GM12878 (cell line): ENCODE data around the gene ESYT2. TPM values are rescaled to one million over a fixed set of nuclear protein-coding genes. Genes with fewer than 3 reads are reported as not detected.

Source experiments
- ATAC-seq: fragments of 200-7000 bp; cut with Tn5 transposase; 3 replicates; pipeline ENCODE4 v1.9.1; 2020; ENCODE audit warnings: mild to moderate bottlenecking, moderate library complexity
- BruUV-seq: library from RNA; stranded (reverse); fragments of 400-500 nt; replicated peaks from 2 replicates; lab custom pipeline; 2021; lab: Mats Ljungman, UMichigan
- CTCF ChIA-PET: fragments of 300-600 bp; sonication (Branson Sonifier 250); formaldehyde crosslinking; extraction: SDS; loops from one replicate; lab custom pipeline; 2021; ENCODE audit warnings: inconsistent platforms; lab: Yijun Ruan, JAX
- POLR2A ChIA-PET: fragments of 350-600 bp; formaldehyde crosslinking; extraction: SDS; loops from one replicate; lab custom pipeline; 2021; ENCODE audit warnings: inconsistent platforms; lab: Charles Lee
- RAD21 ChIA-PET: fragments of 300-600 bp; sonication (Branson Sonifier 250); formaldehyde crosslinking; loops from one replicate; lab custom pipeline; 2023; ENCODE audit warnings: antibody characterized with exemption; ENCODE audit not compliant: unreplicated experiment; lab: Charles Lee
- SMC1A ChIA-PET: fragments of 300-600 bp; sonication (Branson Sonifier 250); formaldehyde crosslinking; loops from one replicate; lab custom pipeline; 2023; ENCODE audit not compliant: unreplicated experiment, uncharacterized antibody; lab: Charles Lee
- DNase-seq: peaks from one replicate; pipeline ENCODE4 v3.0.0-alpha.2; 2011; ENCODE audit warnings: low read depth, low spot score
- FAIRE-seq: peaks from 3 replicates; lab custom pipeline; 2011; peaks lifted over from hg19 to GRCh38; lab: Jason Lieb, UNC
- H2AFZ ChIP-seq: 2 replicates; pipeline ENCODE4 v1.6.0; 2011; ENCODE audit warnings: low read depth, low read length, control low read depth; ENCODE audit not compliant: control insufficient read depth
- H3K27ac ChIP-seq: 2 replicates; pipeline ENCODE4 v1.5.1; 2011; ENCODE audit warnings: control low read depth; ENCODE audit not compliant: control insufficient read depth, insufficient read depth
- H3K27me3 ChIP-seq, 2 experiments: replicated peaks in 1 of 2; 2 replicates each; pipeline versions ENCODE4 v1.6.0 to v1.6.1; 2011; ENCODE audit warnings: low read length in 1 of 2; ENCODE audit not compliant: control insufficient read depth in 2 of 2, insufficient read depth in 2 of 2
- H3K36me3 ChIP-seq, 2 experiments: 2 replicates each; pipeline ENCODE4 v1.5.1; 2011; ENCODE audit warnings: low read length in 1 of 2; ENCODE audit not compliant: control insufficient read depth in 2 of 2, insufficient read depth in 2 of 2
- H3K4me1 ChIP-seq: 2 replicates; pipeline ENCODE4 v1.6.1; 2011; ENCODE audit warnings: mild to moderate bottlenecking, low read length, moderate library complexity, mixed read lengths; ENCODE audit not compliant: control insufficient read depth, insufficient read depth
- H3K4me2 ChIP-seq: 2 replicates; pipeline ENCODE4 v1.6.0; 2011; ENCODE audit warnings: control low read depth; ENCODE audit not compliant: control insufficient read depth, insufficient read depth
- H3K4me3 ChIP-seq: fragments of 200-600 bp; sonication (generic); 2 replicates; pipeline ENCODE4 v1.5.1; 2016
- H3K79me2 ChIP-seq: 2 replicates; pipeline ENCODE4 v1.6.0; 2011; ENCODE audit warnings: low read length; ENCODE audit not compliant: control insufficient read depth, insufficient read depth
- H3K9ac ChIP-seq: 2 replicates; pipeline ENCODE4 v1.8.0; 2011; ENCODE audit warnings: low read length, control low read depth, mixed read lengths; ENCODE audit not compliant: control insufficient read depth, insufficient read depth
- H3K9me3 ChIP-seq: replicated peaks from 3 replicates; pipeline ENCODE4 v1.5.1; 2011; ENCODE audit warnings: mild to moderate bottlenecking, low read length; ENCODE audit not compliant: control insufficient read depth, insufficient read depth
- H4K20me1 ChIP-seq: 2 replicates; pipeline ENCODE4 v1.6.0; 2011; ENCODE audit not compliant: control insufficient read depth, insufficient read depth
- ASH2L ChIP-seq: fragments of 300-600, 200-600 bp; sonication (generic); IDR thresholded peaks from 2 replicates; pipeline ENCODE4 v1.6.1; 2017; ENCODE audit warnings: low read depth, mild to moderate bottlenecking, borderline replicate concordance
- E2F8 ChIP-seq: fragments of 450-650 bp; IDR thresholded peaks from 2 replicates; pipeline ENCODE4 v1.6.1; 2018; ENCODE audit warnings: mild to moderate bottlenecking, low read depth, moderate library complexity; ENCODE audit not compliant: partially characterized antibody
- FOS ChIP-seq: IDR thresholded peaks from 3 replicates; pipeline ENCODE4 v1.6.1; 2011; ENCODE audit warnings: borderline replicate concordance; ENCODE audit not compliant: insufficient read length; ENCODE audit errors: extremely low read depth
- KAT2A ChIP-seq: conservative IDR thresholded peaks from 2 replicates; pipeline ENCODE4 v1.6.1; 2011; ENCODE audit warnings: low read depth, low read length; ENCODE audit not compliant: control insufficient read depth
- MXI1 ChIP-seq: fragments of 150-350 bp; IDR thresholded peaks from 2 replicates; pipeline ENCODE4 v1.6.1; 2011; ENCODE audit warnings: low read depth, mild to moderate bottlenecking, inconsistent platforms, low read length, improper control_type of control experiment
- NFYB ChIP-seq: IDR thresholded peaks from 2 replicates; pipeline ENCODE4 v1.6.1; 2011; ENCODE audit warnings: low read depth, mild to moderate bottlenecking, low read length, improper control_type of control experiment, moderate library complexity; ENCODE audit not compliant: insufficient read depth
- POU2F2 ChIP-seq: IDR thresholded peaks from 3 replicates; pipeline ENCODE4 v1.6.1; 2011; ENCODE audit warnings: low read depth, mild to moderate bottlenecking, low read length, borderline replicate concordance
- STAT3 ChIP-seq: IDR thresholded peaks from 2 replicates; pipeline ENCODE4 v1.6.1; 2011; ENCODE audit warnings: low read depth, low read length, improper control_type of control experiment
- ZNF24 ChIP-seq: fragments of 450-650 bp; IDR thresholded peaks from 2 replicates; pipeline ENCODE4 v1.6.1; 2017; ENCODE audit warnings: antibody characterized with exemption, mild to moderate bottlenecking
- WGBS: methylation state at CpG from one replicate; pipeline ENCODE4 v1.1.6; 2016; ENCODE audit warnings: low lambda C conversion rate; ENCODE audit not compliant: insufficient replicate concordance, insufficient coverage; ENCODE audit errors: missing lambda C conversion rate; 5-methylcytosine and 5-hydroxymethylcytosine counted together
- in situ Hi-C: fragments of 300-500 bp; cut with MboI; formaldehyde crosslinking; loops from 9 replicates; pipeline ENCODE4 v1.14.3; 2018; ENCODE audit warnings: mixed read lengths
- intact Hi-C: fragments of 100-400 bp; cut with micrococcal nuclease; formaldehyde crosslinking; loops from one replicate; pipeline ENCODE4 v1.14.2; 2022; ENCODE audit not compliant: unreplicated experiment
- polyA plus RNA-seq, 11 experiments: library from polyadenylated mRNA; depleted of rRNA in 4 of 11; unstranded in 6 of 11; stranded (reverse) in 5 of 11; fragments of >200 nt; fragmentation: Nextera tagmentation in 4 of 11; fragmentation: Illumina TruSeq in 1 of 11; extraction: Ambion mirVana in 4 of 11; extraction: Trizol in 1 of 11; gene quantifications; 1 replicate in 1 of 11; 2 replicates in 10 of 11; pipeline versions ENCODE4 v1.2.1 to v1.2.3, GENCODE V29; 2011 to 2016; ENCODE audit warnings: inconsistent platforms in 2 of 11, missing spikeins in 2 of 11, low read depth in 1 of 11
- total RNA-seq, 4 experiments: library from RNA; depleted of rRNA in 3 of 4; stranded (reverse); fragments of >200 nt in 3 of 4; fragmentation: Illumina TruSeq in 1 of 4; extraction: Trizol in 1 of 4; gene quantifications; 2 replicates each; pipeline versions ENCODE4 v1.2.1 to v1.2.3, GENCODE V29; 2013 to 2021

Gene ESYT2
- total and polyA plus RNA-seq, 10 of the 15 experiments (the other 5 are each of a cell fraction or from before 2014, with no cell fraction given), result 1.9 to 44.6 (median 21.4) TPM

- Histone ChIP-seq H3K4me3 (no peak overlapping the region), H4K20me1 (no peaks in the 10 kb centered on the region), H3K9ac (no peak overlapping the region), H3K79me2 (peaks cover 10% of the 10 kb centered on the region), H3K36me3 (peaks cover 0 to 4% of the 10 kb centered on the region in 2 experiments; a peak in 2 of 4 replicates), H3K4me2 (no peak overlapping the region), H3K9me3 (peaks cover 3% of the 10 kb centered on the region; the same call in 2 of the 3 replicates), H3K27ac (no peak overlapping the region), H2AFZ (no peak overlapping the region), H3K4me1 (0 out of 2 replicates have a peak, but pooled peaks cover 3% of the 10 kb centered on the region), H3K27me3 (no peaks in the 10 kb centered on the region)
- ChIA-PET POLR2A (interaction anchor here (1.9 kb wide), 1 partner anchor 16 kb away, joined by 5 read pairs; no protein-coding TSS in a partner anchor), SMC1A (interaction anchor here (0.7 to 1.8 kb wide), 3 partner anchors 11 to 165 kb away, joined by 3 to 6 read pairs (median 3); no protein-coding TSS in a partner anchor), RAD21 (interaction anchor here (1.2 to 2.0 kb wide), 2 partner anchors 12 to 16 kb away, joined by 5 to 8 read pairs; no protein-coding TSS in a partner anchor), CTCF (interaction anchor here (1.6 to 2.3 kb wide), 2 partner anchors 12 to 165 kb away, joined by 5 to 6 read pairs; no protein-coding TSS in a partner anchor)
- ATAC-seq, result peak; percentile 8; the same call in 1 of the 3 replicates
- WGBS, result 86% methylated on average over 5 of the region's 5 CpGs
- intact Hi-C loops (no loop called here), in situ Hi-C loops (no loop called here)
- BruUV-seq, result no TSS peak
- no peak for DNase-seq
- no peak for TF ChIP-seq ASH2L
- FAIRE-seq, result no peak
Measured at GRCh38 chr7:158811894-158812293, 17.4 kb downstream of the ESYT2 start.

GRCh38 chr7:158811461-158811860 lies 17.8 kb downstream of the ESYT2 start:
- H4K20me1 ChIP-seq, result no peaks in the 10 kb centered on the region
- DNase-seq, result no peak
- BruUV-seq, result no TSS peak
- H2AFZ ChIP-seq, result no peak overlapping the region
- peaks cover 3% of the 10 kb centered on the region; the same call in 2 of the 3 replicates for H3K9me3 ChIP-seq
- H3K27ac ChIP-seq, result no peak overlapping the region
- SMC1A ChIA-PET, result interaction anchor here (0.7 to 1.8 kb wide), 4 partner anchors 11 to 166 kb away, joined by 3 to 6 read pairs (median 3); no protein-coding TSS in a partner anchor
- FAIRE-seq, result no peak
- no peak overlapping the region for H3K4me3 ChIP-seq
- H3K36me3 ChIP-seq, result peaks cover 0 to 4% of the 10 kb centered on the region in 2 experiments; a peak in 2 of 4 replicates
- no peak overlapping the region for H3K9ac ChIP-seq
- H3K4me1 ChIP-seq, result 0 out of 2 replicates have a peak, but pooled peaks cover 3% of the 10 kb centered on the region
- WGBS, result 96% methylated on average over 8 of the region's 8 CpGs
- TF ChIP-seq MXI1, result no peak
- no peak for TF ChIP-seq ZNF24
- no peak for TF ChIP-seq KAT2A
- no peak for TF ChIP-seq FOS
- TF ChIP-seq POU2F2, result no peak
- TF ChIP-seq E2F8, result no peak
- no peak for TF ChIP-seq STAT3
- TF ChIP-seq NFYB, result no peak
- TF ChIP-seq, all 136 proteins: peak for 0
- in situ Hi-C loops, result no loop called here
- no peak for ATAC-seq
- H3K4me2 ChIP-seq, result no peak overlapping the region
- H3K79me2 ChIP-seq, result peaks cover 10% of the 10 kb centered on the region
- no peaks in the 10 kb centered on the region for H3K27me3 ChIP-seq
- intact Hi-C loops, result no loop called here
- POLR2A ChIA-PET, result interaction anchor here (1.9 kb wide), 1 partner anchor 16 kb away, joined by 5 read pairs; no protein-coding TSS in a partner anchor
- CTCF ChIA-PET, result interaction anchor here (1.6 to 2.3 kb wide), 2 partner anchors 13 to 165 kb away, joined by 5 to 6 read pairs; no protein-coding TSS in a partner anchor
- RAD21 ChIA-PET, result interaction anchor here (1.2 to 2.0 kb wide), 2 partner anchors 12 to 16 kb away, joined by 5 to 8 read pairs; no protein-coding TSS in a partner anchor
